A549 (cell line): ENCODE data around the gene CPPED1.

ENCODE experiments used
- CEBPB ChIP-seq, 2 experiments: fragments of >200 bp in 1 of 2; sonication (Bioruptor Twin) in 1 of 2; formaldehyde crosslinking in 1 of 2; IDR thresholded peaks; 2 replicates each; pipeline ENCODE4 v1.6.1; 2012 to 2016
- CTCF ChIP-seq: fragments of >200 bp; sonication (Bioruptor Twin); formaldehyde crosslinking; IDR thresholded peaks from 3 replicates; pipeline ENCODE4 v1.5.1; 2016
- NPAS2 ChIP-seq: fragments of 250-450 bp; sonication (Bioruptor Pico); IDR thresholded peaks from 2 replicates; pipeline ENCODE4 v1.8.0; 2022; ENCODE audit warnings: mild to moderate bottlenecking, moderate library complexity, borderline replicate concordance
- POLR2A ChIP-seq: IDR thresholded peaks from 2 replicates; pipeline ENCODE4 v1.6.1; 2012; ENCODE audit warnings: mild to moderate bottlenecking, low read length
- POLR2AphosphoS2 ChIP-seq: conservative IDR thresholded peaks from 2 replicates; pipeline ENCODE4 v1.6.1; 2012; ENCODE audit warnings: low read length, improper control_type of control experiment, inconsistent platforms
- REST ChIP-seq: fragments of 200-600 bp; sonication (generic); IDR thresholded peaks from 2 replicates; pipeline ENCODE4 v1.6.1; 2016; ENCODE audit warnings: antibody characterized with exemption, mild to moderate bottlenecking, moderate library complexity

- TF ChIP-seq POLR2A (no peak), CTCF (no peak), NPAS2 (CRISPR knock-in tag) (no peak), CEBPB (IDR thresholded peaks at IDR 0.05) (no peak), REST (no peak), POLR2AphosphoS2 (no peak)
These were observed 74.2 kb downstream of the CPPED1 start for GRCh38 chr16:12729448-12729847.
